MM.1S (cell line): Measurements from ENCODE around the gene CDKN2A.
"Not testable (repeated sequence)": the region's sequence is repeated elsewhere in the genome, so short reads cannot be mapped to it uniquely, and the experiment has no call there.

Experiments
- DNase-seq: peaks from one replicate; pipeline ENCODE4 v3.0.0-alpha.2; 2015
- H2AFZ ChIP-seq: fragments of 300-600 bp; sonication (generic); 2 replicates; pipeline ENCODE4 v1.6.0; 2016; ENCODE audit warnings: antibody characterized with exemption, low read length
- H3F3A ChIP-seq: fragments of 300-600 bp; sonication (generic); 2 replicates; pipeline ENCODE4 v1.6.1; 2016; ENCODE audit warnings: mild to moderate bottlenecking, antibody characterized with exemption, low read length, moderate library complexity, mixed read lengths; ENCODE audit not compliant: insufficient read depth
- H3K27ac ChIP-seq: fragments of 300-600 bp; sonication (generic); 2 replicates; pipeline ENCODE4 v1.5.1; 2016; ENCODE audit warnings: mild to moderate bottlenecking, low read length
- H3K27me3 ChIP-seq: fragments of 300-600 bp; sonication (generic); replicated peaks from 2 replicates; pipeline ENCODE4 v1.6.0; 2016; ENCODE audit warnings: low read length; ENCODE audit not compliant: insufficient read depth
- H3K36me3 ChIP-seq: fragments of 300-600 bp; sonication (generic); replicated peaks from 2 replicates; pipeline ENCODE4 v1.6.1; 2016; ENCODE audit warnings: mild to moderate bottlenecking, low read length, mixed read lengths; ENCODE audit not compliant: insufficient read depth
- H3K4me1 ChIP-seq: fragments of 300-600 bp; sonication (generic); 2 replicates; pipeline ENCODE4 v1.6.1; 2016; ENCODE audit warnings: low read length, mixed read lengths
- H3K4me2 ChIP-seq: fragments of 300-600 bp; sonication (generic); 2 replicates; pipeline ENCODE4 v1.6.0; 2016; ENCODE audit warnings: low read depth, low read length
- H3K4me3 ChIP-seq: fragments of 300-600 bp; sonication (generic); 2 replicates; pipeline ENCODE4 v1.5.1; 2016; ENCODE audit warnings: low read length, mixed read lengths
- H3K79me2 ChIP-seq: fragments of 300-600 bp; sonication (generic); 2 replicates; pipeline ENCODE4 v1.6.1; 2016; ENCODE audit warnings: mixed run types, low read length, mixed read lengths
- H3K9ac ChIP-seq: fragments of 300-600 bp; sonication (generic); 2 replicates; pipeline ENCODE4 v1.6.1; 2016; ENCODE audit warnings: low read length, mixed read lengths
- H3K9me2 ChIP-seq: fragments of 300-600 bp; sonication (generic); replicated peaks from 2 replicates; pipeline ENCODE4 v1.6.1; 2016; ENCODE audit warnings: mild to moderate bottlenecking, low read length, mixed read lengths; ENCODE audit not compliant: insufficient read depth
- H3K9me3 ChIP-seq: fragments of 300-600 bp; sonication (generic); replicated peaks from 2 replicates; pipeline ENCODE4 v1.6.1; 2016; ENCODE audit warnings: mild to moderate bottlenecking, low read length, mixed read lengths; ENCODE audit not compliant: insufficient read depth
- H4K20me1 ChIP-seq: fragments of 300-600 bp; sonication (generic); 2 replicates; pipeline ENCODE4 v1.6.1; 2016; ENCODE audit warnings: mild to moderate bottlenecking, low read length, moderate library complexity, mixed read lengths; ENCODE audit not compliant: insufficient read depth
- EZH2 ChIP-seq: fragments of 300-600 bp; sonication (generic); optimal IDR thresholded peaks from 2 replicates; pipeline ENCODE3; 2017; ENCODE audit warnings: low read depth, mild to moderate bottlenecking, antibody characterized with exemption, low read length, mixed read lengths
- EZH2phosphoT487 ChIP-seq: fragments of 300-600 bp; sonication (generic); IDR thresholded peaks from 2 replicates; pipeline ENCODE4 v1.6.1; 2018; ENCODE audit warnings: antibody characterized with exemption, low read length
- TF ChIP-seq, protein P1 (sequence below): fragments of 300-600 bp; sonication (generic); IDR thresholded peaks from 2 replicates; pipeline ENCODE4 v1.5.1; 2016; ENCODE audit warnings: antibody characterized with exemption, low read length, mixed read lengths

Gene CDKN2A

DNA sequence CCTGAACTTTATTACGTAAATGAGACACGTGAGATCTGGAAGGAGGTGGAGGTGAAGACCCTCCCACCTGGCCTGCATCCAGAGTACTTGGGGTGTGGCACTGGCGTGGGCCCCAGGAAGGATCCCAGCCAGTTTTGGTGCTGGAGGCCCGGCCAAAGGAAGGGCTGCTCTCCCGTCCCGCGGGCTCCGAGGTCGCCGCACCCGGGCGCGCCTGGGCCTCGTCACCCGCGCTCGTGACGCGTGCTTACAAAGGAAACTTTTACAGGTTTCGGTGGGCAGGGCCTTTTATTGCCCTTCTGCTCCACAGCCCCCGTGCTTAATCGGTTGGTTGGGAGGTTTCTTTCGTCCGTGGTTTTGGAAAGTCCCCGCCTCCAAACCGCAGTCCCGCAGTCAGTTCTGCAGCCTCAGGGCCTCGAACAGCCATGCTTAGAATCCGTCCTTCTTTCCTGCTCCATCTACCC, 29.2 kb downstream of the CDKN2A start:
- no peaks in the 10 kb centered on the region for H3K27me3 ChIP-seq
- no peak overlapping the region for H3K27ac ChIP-seq
- no peaks in the 10 kb centered on the region for H4K20me1 ChIP-seq
- H3K4me2 ChIP-seq, result peak overlapping the region; percentile 37; the same call in 1 of the 2 replicates
- peak overlapping the region; percentile 42; the same call in 1 of the 2 replicates for H2AFZ ChIP-seq
- H3K79me2 ChIP-seq, result no peaks in the 10 kb centered on the region
- peak overlapping the region; percentile 27; the same call in 1 of the 2 replicates for H3K4me3 ChIP-seq
- no peaks in the 10 kb centered on the region for H3K9me3 ChIP-seq
- no peaks in the 10 kb centered on the region for H3F3A ChIP-seq
- no peaks in the 10 kb centered on the region for H3K9me2 ChIP-seq
- DNase-seq, result peak; percentile 13
- TF ChIP-seq EZH2 (no peak), EZH2phosphoT487 (no peak)
- TF ChIP-seq, protein P1, sequence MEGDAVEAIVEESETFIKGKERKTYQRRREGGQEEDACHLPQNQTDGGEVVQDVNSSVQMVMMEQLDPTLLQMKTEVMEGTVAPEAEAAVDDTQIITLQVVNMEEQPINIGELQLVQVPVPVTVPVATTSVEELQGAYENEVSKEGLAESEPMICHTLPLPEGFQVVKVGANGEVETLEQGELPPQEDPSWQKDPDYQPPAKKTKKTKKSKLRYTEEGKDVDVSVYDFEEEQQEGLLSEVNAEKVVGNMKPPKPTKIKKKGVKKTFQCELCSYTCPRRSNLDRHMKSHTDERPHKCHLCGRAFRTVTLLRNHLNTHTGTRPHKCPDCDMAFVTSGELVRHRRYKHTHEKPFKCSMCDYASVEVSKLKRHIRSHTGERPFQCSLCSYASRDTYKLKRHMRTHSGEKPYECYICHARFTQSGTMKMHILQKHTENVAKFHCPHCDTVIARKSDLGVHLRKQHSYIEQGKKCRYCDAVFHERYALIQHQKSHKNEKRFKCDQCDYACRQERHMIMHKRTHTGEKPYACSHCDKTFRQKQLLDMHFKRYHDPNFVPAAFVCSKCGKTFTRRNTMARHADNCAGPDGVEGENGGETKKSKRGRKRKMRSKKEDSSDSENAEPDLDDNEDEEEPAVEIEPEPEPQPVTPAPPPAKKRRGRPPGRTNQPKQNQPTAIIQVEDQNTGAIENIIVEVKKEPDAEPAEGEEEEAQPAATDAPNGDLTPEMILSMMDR, result no peak
- H3K9ac ChIP-seq, result peak overlapping the region; percentile 16; the same call in 1 of the 2 replicates
- H3K36me3 ChIP-seq, result no peaks in the 10 kb centered on the region
- H3K4me1 ChIP-seq, result no peaks in the 10 kb centered on the region

DNA sequence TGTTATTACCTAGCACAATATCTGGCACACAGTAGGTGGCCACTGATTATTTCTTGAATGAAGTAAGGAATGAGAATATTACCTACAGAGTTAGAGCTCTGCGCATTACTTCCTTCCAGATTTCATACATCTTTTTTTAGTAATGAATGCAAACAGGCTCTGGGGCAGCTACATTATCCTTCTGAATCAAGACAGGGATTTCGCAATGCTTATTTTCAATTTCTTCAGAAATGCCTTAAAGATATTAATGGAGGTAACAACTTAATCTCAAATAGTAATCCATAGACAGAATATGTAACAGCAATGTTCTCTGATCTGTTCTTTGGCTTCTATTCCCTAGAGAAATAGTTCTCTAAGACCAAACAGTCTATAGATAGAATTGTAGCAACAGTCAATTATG, 32.6 kb downstream of the CDKN2A start:
- H3K27me3 ChIP-seq, result no peaks in the 10 kb centered on the region
- DNase-seq, result no peak
- TF ChIP-seq, protein P1, result no peak
- no peak for TF ChIP-seq EZH2
- TF ChIP-seq EZH2phosphoT487, result no peak

DNA sequence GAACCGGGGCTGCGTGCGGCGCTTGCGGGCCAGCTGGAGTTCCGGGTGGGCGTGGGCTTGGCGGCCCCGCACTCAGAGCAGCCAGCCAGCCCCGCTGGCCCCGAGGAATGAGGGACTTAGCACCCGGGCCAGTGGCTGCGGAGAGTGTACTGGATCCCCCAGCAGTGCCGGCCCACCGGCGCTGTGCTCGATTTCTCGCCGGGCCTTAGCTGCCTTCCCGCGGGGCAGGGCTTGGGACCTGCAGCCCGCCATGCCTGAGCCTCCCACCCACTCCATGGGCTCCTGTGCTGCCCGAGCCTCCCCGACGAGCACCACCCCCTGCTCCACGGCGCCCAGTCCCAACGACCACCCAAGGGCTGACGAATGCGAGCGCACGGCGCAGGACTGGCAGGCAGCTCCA, 34.9 kb downstream of the CDKN2A start:
- H3F3A ChIP-seq, H3K36me3 ChIP-seq, H3K4me3 ChIP-seq, H3K27ac ChIP-seq, H3K9me3 ChIP-seq, H3K4me2 ChIP-seq, H3K9me2 ChIP-seq, H4K20me1 ChIP-seq, H3K79me2 ChIP-seq, H3K4me1 ChIP-seq, H3K27me3 ChIP-seq, DNase-seq, H2AFZ ChIP-seq, H3K9ac ChIP-seq: not testable (repeated sequence)

More for the DNA sequence above, 32.6 kb downstream of the CDKN2A start:
- no peaks in the 10 kb centered on the region for H3K36me3 ChIP-seq
- no peaks in the 10 kb centered on the region for H4K20me1 ChIP-seq
- no peak overlapping the region for H3K9ac ChIP-seq
- no peaks in the 10 kb centered on the region for H3F3A ChIP-seq
- H3K9me2 ChIP-seq, result no peaks in the 10 kb centered on the region
- H3K27ac ChIP-seq, result no peak overlapping the region
- no peak overlapping the region for H2AFZ ChIP-seq
- no peaks in the 10 kb centered on the region for H3K79me2 ChIP-seq
- no peaks in the 10 kb centered on the region for H3K4me1 ChIP-seq
- H3K4me2 ChIP-seq, result no peak overlapping the region
- no peak overlapping the region for H3K4me3 ChIP-seq
- no peaks in the 10 kb centered on the region for H3K9me3 ChIP-seq

DNA sequence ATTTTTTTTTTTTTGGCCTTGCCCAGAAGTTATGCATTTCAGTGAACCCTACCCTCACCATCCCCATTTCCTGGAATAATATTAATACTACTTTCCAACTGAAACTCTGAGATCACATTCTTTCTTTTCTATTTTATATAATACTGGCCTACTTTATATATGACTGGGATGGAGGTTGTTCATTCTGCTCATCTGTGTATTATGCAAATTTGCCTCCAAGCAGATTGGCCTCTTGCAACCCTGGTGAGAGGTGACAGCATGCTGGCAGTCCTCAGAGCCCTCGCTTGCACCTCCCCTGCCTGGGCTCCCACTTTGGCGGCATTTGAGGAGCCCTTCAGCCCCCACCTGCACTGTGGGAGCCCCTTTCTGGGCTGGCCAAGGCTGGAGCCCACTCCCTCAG, 35.4 kb downstream of the CDKN2A start:
- no peaks in the 10 kb centered on the region for H3K27me3 ChIP-seq
- no peaks in the 10 kb centered on the region for H3K9me3 ChIP-seq
- H3K27ac ChIP-seq, result no peak overlapping the region
- no peaks in the 10 kb centered on the region for H3F3A ChIP-seq
- no peaks in the 10 kb centered on the region for H3K79me2 ChIP-seq
- no peak overlapping the region for H2AFZ ChIP-seq
- no peak for DNase-seq
- no peak overlapping the region for H3K4me2 ChIP-seq
- no peak overlapping the region for H3K4me3 ChIP-seq
- no peak overlapping the region for H3K9ac ChIP-seq
- no peaks in the 10 kb centered on the region for H3K36me3 ChIP-seq
- H3K4me1 ChIP-seq, result no peaks in the 10 kb centered on the region
- no peaks in the 10 kb centered on the region for H3K9me2 ChIP-seq
- no peaks in the 10 kb centered on the region for H4K20me1 ChIP-seq
- TF ChIP-seq, protein P1, result no peak
